Gastrocnemius medialis (tissue), 4 donors: ENCODE data around the gene MAP2K7. TPM values are rescaled to one million over a fixed set of nuclear protein-coding genes. Genes with fewer than 3 reads are reported as not detected.

Source experiments
- ATAC-seq, 2 donors: fragments of 150-250 bp; one replicate each; pipeline ENCODE4 v1.9.1; 2016
- DNase-seq, 2 donors: peaks; one replicate each; pipeline ENCODE4 v3.0.0-alpha.2; 2019
- H3K27ac ChIP-seq, 4 donors: fragments of 200-600 bp; sonication (generic); 1 replicate in 1 of 4; 2 replicates in 3 of 4; pipeline ENCODE4 v1.5.1; 2016 to 2018; ENCODE audit warnings: mild to moderate bottlenecking in 2 of 4, moderate library complexity in 1 of 4
- H3K27me3 ChIP-seq, 3 donors: fragments of 200-600 bp; sonication (generic) in 2 of 3; 1 replicate in 1 of 3; 2 replicates in 2 of 3; pipeline versions ENCODE4 v1.5.1 to v1.6.0; 2016 to 2019; ENCODE audit warnings: mild to moderate bottlenecking in 1 of 3, moderate library complexity in 1 of 3
- H3K36me3 ChIP-seq, 2 donors: fragments of 200-600 bp; sonication (generic) in 1 of 2; one replicate each; pipeline ENCODE4 v1.5.1; 2017 to 2018
- H3K4me1 ChIP-seq, 2 donors: fragments of 200-600 bp; sonication (generic) in 1 of 2; one replicate each; pipeline ENCODE4 v1.5.1; 2016 to 2017; ENCODE audit warnings: mild to moderate bottlenecking in 2 of 2
- H3K4me3 ChIP-seq, 4 donors: fragments of 200-600 bp; sonication (generic) in 3 of 4; 1 replicate in 1 of 4; 2 replicates in 3 of 4; pipeline ENCODE4 v1.5.1; 2016 to 2019; ENCODE audit warnings: mild to moderate bottlenecking in 2 of 4
- H3K9me3 ChIP-seq, 3 donors: fragments of 200-600 bp; sonication (generic) in 2 of 3; 1 replicate in 1 of 3; 2 replicates in 2 of 3; pipeline ENCODE4 v1.5.1; 2016 to 2019
- POLR2A ChIP-seq, 2 donors: fragments of 450-650 bp; IDR thresholded peaks; one replicate each; pipeline ENCODE4 v1.6.1; 2017; ENCODE audit warnings: antibody characterized with exemption in 2 of 2, mild to moderate bottlenecking in 2 of 2, moderate library complexity in 2 of 2
- in situ Hi-C, 4 donors: fragments of 200-750 bp; cut with MboI; loops; one replicate each; pipeline versions ENCODE4 v1.15.0 to v1.8.0; 2017; ENCODE audit warnings: low sequenced_read_pairs in 4 of 4
- intact Hi-C: fragments of 100-400 bp; cut with DNase I; formaldehyde crosslinking; loops from one replicate; pipeline ENCODE4 v1.15.1; 2023; ENCODE audit warnings: low total_unique reads
- total RNA-seq, 4 donors: library from RNA; depleted of rRNA; stranded (reverse); fragments of >200 nt; gene quantifications; one replicate each; pipeline versions ENCODE4 v1.1.0 to v1.2.3, GENCODE V29; 2016
- TF ChIP-seq, protein P1 (sequence below), 5 experiments: fragments of 450-650 bp in 3 of 5; fragments of 200-600 bp in 2 of 5; sonication (generic) in 2 of 5; IDR thresholded peaks in 4 of 5; conservative IDR thresholded peaks in 1 of 5; 1 replicate in 4 of 5; 2 replicates in 1 of 5; pipeline ENCODE4 v1.5.1; 2016 to 2019; ENCODE audit warnings: antibody characterized with exemption in 5 of 5, mild to moderate bottlenecking in 3 of 5, moderate library complexity in 3 of 5

MAP2K7 gene
- total RNA-seq, 4 donors from 2014 or later = 17.7 to 41.7 (median 32.9) TPM

DNA sequence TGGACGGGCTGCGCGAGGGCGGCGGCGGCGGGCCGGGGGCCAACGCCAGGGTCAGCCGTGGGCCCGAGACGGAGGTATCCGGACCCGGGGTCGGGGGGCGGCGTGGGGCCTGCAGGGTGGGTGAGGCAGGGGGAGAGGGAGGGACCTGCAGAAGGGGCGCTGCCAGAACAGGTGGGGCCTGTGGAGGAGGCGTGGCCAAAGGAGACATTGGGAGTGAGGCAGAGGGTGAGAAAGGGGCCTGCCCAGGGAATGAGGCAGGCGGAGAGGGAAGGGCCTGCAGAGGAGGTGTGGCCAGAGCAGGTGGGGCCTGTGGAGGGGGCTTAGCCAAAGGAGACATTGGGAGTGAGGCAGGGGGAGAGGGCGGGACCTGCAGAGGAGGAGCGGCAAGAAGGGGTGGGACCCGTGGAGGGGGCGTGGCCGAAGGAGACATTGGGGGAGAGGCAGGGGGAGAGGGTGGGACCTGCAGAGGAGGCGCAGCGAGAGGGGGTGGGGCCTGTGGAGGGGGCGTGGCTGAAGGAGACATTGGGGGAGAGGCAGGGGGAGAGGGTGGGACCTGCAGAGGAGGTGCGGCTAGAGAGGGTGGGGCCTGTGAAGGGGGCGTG is 33.7 kb upstream of the MAP2K7 start:
- peaks cover 48 to 67% (median 62%) of the 10 kb centered on the region in 3 donors for H3K27me3 ChIP-seq
- ATAC-seq = peak; percentile 11 to 17
- in situ Hi-C loops = no loop called here

GRCh38 chr19:7870571-7871436 is 32.9 kb upstream of the MAP2K7 start:
- no peak for TF ChIP-seq POLR2A (IDR thresholded peaks at IDR 0.05)
- TF ChIP-seq, protein P1, sequence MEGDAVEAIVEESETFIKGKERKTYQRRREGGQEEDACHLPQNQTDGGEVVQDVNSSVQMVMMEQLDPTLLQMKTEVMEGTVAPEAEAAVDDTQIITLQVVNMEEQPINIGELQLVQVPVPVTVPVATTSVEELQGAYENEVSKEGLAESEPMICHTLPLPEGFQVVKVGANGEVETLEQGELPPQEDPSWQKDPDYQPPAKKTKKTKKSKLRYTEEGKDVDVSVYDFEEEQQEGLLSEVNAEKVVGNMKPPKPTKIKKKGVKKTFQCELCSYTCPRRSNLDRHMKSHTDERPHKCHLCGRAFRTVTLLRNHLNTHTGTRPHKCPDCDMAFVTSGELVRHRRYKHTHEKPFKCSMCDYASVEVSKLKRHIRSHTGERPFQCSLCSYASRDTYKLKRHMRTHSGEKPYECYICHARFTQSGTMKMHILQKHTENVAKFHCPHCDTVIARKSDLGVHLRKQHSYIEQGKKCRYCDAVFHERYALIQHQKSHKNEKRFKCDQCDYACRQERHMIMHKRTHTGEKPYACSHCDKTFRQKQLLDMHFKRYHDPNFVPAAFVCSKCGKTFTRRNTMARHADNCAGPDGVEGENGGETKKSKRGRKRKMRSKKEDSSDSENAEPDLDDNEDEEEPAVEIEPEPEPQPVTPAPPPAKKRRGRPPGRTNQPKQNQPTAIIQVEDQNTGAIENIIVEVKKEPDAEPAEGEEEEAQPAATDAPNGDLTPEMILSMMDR (IDR thresholded peaks at IDR 0.05 in 4 of 5, conservative IDR thresholded peaks at IDR 0.05 in 1 of 5) = no peak
- peaks cover 53 to 66% (median 61%) of the 10 kb centered on the region in 3 donors for H3K27me3 ChIP-seq
- in situ Hi-C loops = no loop called here
- no peak overlapping the region for H3K27ac ChIP-seq
- H3K36me3 ChIP-seq = no peaks in the 10 kb centered on the region
- peak in 1 of 2 donors; percentile 18 for DNase-seq
- H3K9me3 ChIP-seq = no peaks in the 10 kb centered on the region
- intact Hi-C loops = no loop called here
- H3K4me3 ChIP-seq = no peak overlapping the region
- no peak for ATAC-seq
- H3K4me1 ChIP-seq = peaks cover 7 to 8% of the 10 kb centered on the region in 2 donors

More for the DNA sequence above, 33.7 kb upstream of the MAP2K7 start:
- no peaks in the 10 kb centered on the region for H3K36me3 ChIP-seq
- H3K4me3 ChIP-seq = peak overlapping the region; percentile 45 to 66 (median 50)
- TF ChIP-seq POLR2A (IDR thresholded peaks at IDR 0.05) = no peak
- TF ChIP-seq, protein P1 (IDR thresholded peaks at IDR 0.05 in 4 of 5, conservative IDR thresholded peaks at IDR 0.05 in 1 of 5) = no peak
- H3K9me3 ChIP-seq = no peaks in the 10 kb centered on the region
- DNase-seq = peak in 1 of 2 donors; percentile 21
- H3K27ac ChIP-seq = no peak overlapping the region
- intact Hi-C loops = loop anchor here (1.0 kb wide), 1 partner anchor 41 kb away; no protein-coding TSS in a partner anchor
- H3K4me1 ChIP-seq = peaks cover 7 to 8% of the 10 kb centered on the region in 2 donors

GRCh38 chr19:7871437-7872305 is 32.0 kb upstream of the MAP2K7 start:
- Histone ChIP-seq H3K4me1 (peaks cover 7 to 8% of the 10 kb centered on the region in 2 donors), H3K9me3 (no peaks in the 10 kb centered on the region), H3K27ac (no peak overlapping the region), H3K27me3 (peaks cover 55 to 59% (median 58%) of the 10 kb centered on the region in 3 donors), H3K36me3 (no peaks in the 10 kb centered on the region), H3K4me3 (peak overlapping the region in 2 of 4 donors; percentile 12 to 17)
- intact Hi-C loops (no loop called here), in situ Hi-C loops (no loop called here)
- ATAC-seq = peak in 1 of 2 donors; percentile 37
- DNase-seq = peak in 1 of 2 donors; percentile 34
- TF ChIP-seq, protein P1 (IDR thresholded peaks at IDR 0.05 in 4 of 5, conservative IDR thresholded peaks at IDR 0.05 in 1 of 5) = no peak
- TF ChIP-seq POLR2A (IDR thresholded peaks at IDR 0.05) = no peak

DNA sequence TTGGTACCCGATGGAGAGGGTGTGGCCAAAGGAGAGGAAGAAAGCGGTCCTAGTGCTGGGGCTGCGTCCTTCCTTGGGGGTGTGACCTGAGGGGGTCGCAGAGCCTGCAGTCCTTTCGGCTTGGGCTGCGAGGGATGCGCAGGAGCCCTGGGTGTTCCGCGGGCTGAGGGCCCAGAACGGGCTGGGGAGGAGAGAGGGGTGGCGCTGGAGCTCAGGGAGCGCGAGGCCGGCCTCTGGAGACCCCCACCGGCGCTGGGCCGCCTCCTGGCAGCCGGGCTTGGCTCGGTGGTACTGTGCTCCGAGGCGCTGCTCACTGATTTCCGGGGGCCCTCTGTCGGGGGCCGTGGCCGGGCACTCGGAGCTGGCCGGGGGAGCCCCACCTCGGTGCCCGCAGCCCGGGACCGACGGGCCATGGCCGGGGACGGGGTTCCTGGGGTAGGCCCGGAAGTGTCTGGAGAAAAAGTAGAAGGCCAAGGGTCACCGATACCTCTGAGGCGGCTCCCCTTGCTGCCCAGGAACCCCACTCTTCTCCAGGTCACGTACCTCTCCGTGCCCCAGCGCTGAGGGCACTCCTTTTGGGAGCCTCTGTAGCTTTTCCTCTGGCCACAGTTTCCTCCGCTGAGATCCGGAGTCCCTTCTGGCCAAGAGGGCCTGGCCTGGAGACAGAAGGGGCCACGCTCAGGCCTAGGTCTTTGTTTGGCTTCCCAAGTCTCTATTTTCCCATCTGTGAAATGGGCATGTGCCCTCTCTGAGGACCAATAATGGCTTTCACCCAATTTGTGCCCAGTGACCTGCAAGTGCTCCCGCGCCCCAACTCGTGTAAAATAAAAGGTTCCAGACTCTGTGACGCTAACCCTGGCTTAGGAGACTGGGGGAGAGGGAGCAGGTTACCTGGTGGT is 31.1 kb upstream of the MAP2K7 start:
- Histone ChIP-seq H3K27me3 (peaks cover 49 to 50% (median 49%) of the 10 kb centered on the region in 3 donors), H3K36me3 (no peaks in the 10 kb centered on the region), H3K9me3 (no peaks in the 10 kb centered on the region), H3K27ac (no peak overlapping the region), H3K4me3 (no peak overlapping the region), H3K4me1 (peaks cover 7 to 8% of the 10 kb centered on the region in 2 donors)
- TF ChIP-seq, protein P1 (IDR thresholded peaks at IDR 0.05 in 4 of 5, conservative IDR thresholded peaks at IDR 0.05 in 1 of 5) = no peak
- TF ChIP-seq POLR2A (IDR thresholded peaks at IDR 0.05) = no peak
- ATAC-seq (no peak), DNase-seq (no peak)
- intact Hi-C loops = no loop called here
- in situ Hi-C loops = no loop called here
